ENCODE measurements around the gene ARID1B. TPM values are rescaled to one million over a fixed set of nuclear protein-coding genes. Genes with fewer than 3 reads are reported as not detected.

The ARID1B gene
- total RNA-seq, 1 experiment from 2014 or later, result 63.9 TPM

- no peak overlapping the region for H3K27ac Mint-ChIP-seq (ENCODE audit: low read depth, unreplicated experiment)
- H3K4me1 Mint-ChIP-seq (ENCODE audit: insufficient read depth, unreplicated experiment), result no peaks in the 10 kb centered on the region
- no peaks in the 10 kb centered on the region for H3K9me3 Mint-ChIP-seq (ENCODE audit: unreplicated experiment)
- H3K36me3 Mint-ChIP-seq (ENCODE audit: insufficient read depth, unreplicated experiment), result no peaks in the 10 kb centered on the region
- H3K27me3 Mint-ChIP-seq (ENCODE audit: insufficient read depth, unreplicated experiment), result no peaks in the 10 kb centered on the region
- POLR2A ChIA-PET, result no interaction called here
- H3K4me3 Mint-ChIP-seq (ENCODE audit: unreplicated experiment), result no peak overlapping the region
- no TSS peak for BruUV-seq (replicated peaks)
- no peak for DNase-seq (ENCODE audit: unreplicated experiment)
- TF ChIP-seq, protein P1, sequence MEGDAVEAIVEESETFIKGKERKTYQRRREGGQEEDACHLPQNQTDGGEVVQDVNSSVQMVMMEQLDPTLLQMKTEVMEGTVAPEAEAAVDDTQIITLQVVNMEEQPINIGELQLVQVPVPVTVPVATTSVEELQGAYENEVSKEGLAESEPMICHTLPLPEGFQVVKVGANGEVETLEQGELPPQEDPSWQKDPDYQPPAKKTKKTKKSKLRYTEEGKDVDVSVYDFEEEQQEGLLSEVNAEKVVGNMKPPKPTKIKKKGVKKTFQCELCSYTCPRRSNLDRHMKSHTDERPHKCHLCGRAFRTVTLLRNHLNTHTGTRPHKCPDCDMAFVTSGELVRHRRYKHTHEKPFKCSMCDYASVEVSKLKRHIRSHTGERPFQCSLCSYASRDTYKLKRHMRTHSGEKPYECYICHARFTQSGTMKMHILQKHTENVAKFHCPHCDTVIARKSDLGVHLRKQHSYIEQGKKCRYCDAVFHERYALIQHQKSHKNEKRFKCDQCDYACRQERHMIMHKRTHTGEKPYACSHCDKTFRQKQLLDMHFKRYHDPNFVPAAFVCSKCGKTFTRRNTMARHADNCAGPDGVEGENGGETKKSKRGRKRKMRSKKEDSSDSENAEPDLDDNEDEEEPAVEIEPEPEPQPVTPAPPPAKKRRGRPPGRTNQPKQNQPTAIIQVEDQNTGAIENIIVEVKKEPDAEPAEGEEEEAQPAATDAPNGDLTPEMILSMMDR (IDR thresholded peaks at IDR 0.05; ENCODE audit: unreplicated experiment), result peak; percentile 7
- CTCF ChIA-PET, result no interaction called here
- intact Hi-C loops (cut with micrococcal nuclease), result no loop called here
Measured at GRCh38 chr6:157227202-157228166, 450.3 kb downstream of the ARID1B start.

DNA sequence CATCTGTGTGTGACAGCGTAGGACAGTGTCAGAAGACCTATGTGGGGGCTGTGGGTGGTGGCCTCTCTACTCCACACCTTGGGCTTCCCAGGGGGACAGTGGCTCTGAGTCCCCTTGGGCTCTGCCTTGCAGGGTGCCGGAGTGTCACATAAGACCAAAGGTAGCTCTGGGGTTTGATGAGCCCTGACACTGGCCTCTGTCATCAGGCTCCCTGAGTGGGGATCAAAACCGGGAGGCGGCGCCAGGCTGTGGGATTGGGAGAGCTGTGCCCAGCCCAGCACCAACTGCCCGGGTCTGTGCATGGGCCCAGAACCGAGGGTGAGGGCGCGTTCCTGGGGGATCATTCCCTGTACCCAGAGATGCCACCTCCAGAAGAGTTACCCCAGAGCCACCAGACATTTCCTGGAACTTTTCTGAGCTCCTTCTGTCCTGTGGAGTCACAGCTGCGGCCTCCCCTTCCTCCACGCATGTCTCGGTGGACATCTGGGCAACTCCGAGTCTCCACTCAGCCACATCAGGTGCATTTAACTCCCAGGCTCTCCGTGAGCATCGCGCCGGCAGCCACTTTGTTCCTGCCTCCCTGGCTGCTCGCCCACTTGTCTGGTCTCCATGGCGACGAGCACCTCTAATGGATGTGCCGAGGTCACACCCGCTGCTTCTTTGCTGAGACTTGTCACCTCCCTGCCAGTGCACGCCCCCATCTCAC, 451.4 kb downstream of the ARID1B start:
- POLR2A ChIA-PET, result no interaction called here
- CTCF ChIA-PET, result no interaction called here
- intact Hi-C loops (cut with micrococcal nuclease), result no loop called here
- Mint-ChIP-seq H3K4me3 (ENCODE audit: unreplicated experiment) (no peak overlapping the region), H3K36me3 (ENCODE audit: insufficient read depth, unreplicated experiment) (no peaks in the 10 kb centered on the region), H3K4me1 (ENCODE audit: insufficient read depth, unreplicated experiment) (no peaks in the 10 kb centered on the region), H3K9me3 (ENCODE audit: unreplicated experiment) (no peaks in the 10 kb centered on the region), H3K27me3 (ENCODE audit: insufficient read depth, unreplicated experiment) (no peaks in the 10 kb centered on the region), H3K27ac (ENCODE audit: low read depth, unreplicated experiment) (no peak overlapping the region)
- no TSS peak for BruUV-seq (replicated peaks)
- no peak for DNase-seq (ENCODE audit: unreplicated experiment)
- TF ChIP-seq, protein P1 (IDR thresholded peaks at IDR 0.05; ENCODE audit: unreplicated experiment), result no peak

- ChIA-PET POLR2A (no interaction called here), CTCF (no interaction called here)
- Mint-ChIP-seq H3K27ac (ENCODE audit: low read depth, unreplicated experiment) (no peak overlapping the region), H3K4me1 (ENCODE audit: insufficient read depth, unreplicated experiment) (no peaks in the 10 kb centered on the region), H3K9me3 (ENCODE audit: unreplicated experiment) (no peaks in the 10 kb centered on the region), H3K4me3 (ENCODE audit: unreplicated experiment) (no peak overlapping the region), H3K36me3 (ENCODE audit: insufficient read depth, unreplicated experiment) (no peaks in the 10 kb centered on the region), H3K27me3 (ENCODE audit: insufficient read depth, unreplicated experiment) (peaks cover under 1% of the 10 kb centered on the region)
- TF ChIP-seq, protein P1 (IDR thresholded peaks at IDR 0.05; ENCODE audit: unreplicated experiment), result no peak
- DNase-seq (ENCODE audit: unreplicated experiment), result no peak
- BruUV-seq (replicated peaks), result no TSS peak
- intact Hi-C loops (cut with micrococcal nuclease), result no loop called here
Measured at GRCh38 chr6:157229132-157229618, 452.0 kb downstream of the ARID1B start.

GRCh38 chr6:157229713-157230112, 452.5 kb downstream of the ARID1B start:
- Mint-ChIP-seq H3K36me3 (ENCODE audit: insufficient read depth, unreplicated experiment) (no peaks in the 10 kb centered on the region), H3K9me3 (ENCODE audit: unreplicated experiment) (no peaks in the 10 kb centered on the region), H3K27ac (ENCODE audit: low read depth, unreplicated experiment) (no peak overlapping the region), H3K27me3 (ENCODE audit: insufficient read depth, unreplicated experiment) (peaks cover 5% of the 10 kb centered on the region), H3K4me3 (ENCODE audit: unreplicated experiment) (no peak overlapping the region), H3K4me1 (ENCODE audit: insufficient read depth, unreplicated experiment) (no peaks in the 10 kb centered on the region)
- ChIA-PET CTCF (no interaction called here), POLR2A (no interaction called here)
- TF ChIP-seq, protein P1 (IDR thresholded peaks at IDR 0.05; ENCODE audit: unreplicated experiment), result no peak
- intact Hi-C loops (cut with micrococcal nuclease), result no loop called here
- no peak for DNase-seq (ENCODE audit: unreplicated experiment)
- BruUV-seq (replicated peaks), result no TSS peak

All from MCF 10A (cell line).